ENCODE measurements around the gene ZNF518B.
A peak's percentile ranks its signal among the peaks of the same experiment; 100 is the strongest.

Gene ZNF518B

GRCh38 chr4:10466161-10466560, 8.9 kb upstream of the ZNF518B start:
- no peak overlapping the region for H2AFZ ChIP-seq (ENCODE audit: low read depth, low read length)
- H3K27me3 ChIP-seq (ENCODE audit: insufficient read depth, low read length), result peaks cover 12% of the 10 kb centered on the region
- no peaks in the 10 kb centered on the region for H3K36me3 ChIP-seq (ENCODE audit: insufficient read depth, low read length)
- H3K4me3 ChIP-seq (ENCODE audit: low read length), result no peak overlapping the region
- no peaks in the 10 kb centered on the region for H3K4me1 ChIP-seq (ENCODE audit: insufficient read depth, low read length)
- H3K9me3 ChIP-seq (ENCODE audit: low read length), result peaks cover 5% of the 10 kb centered on the region

- H3K27me3 ChIP-seq (ENCODE audit: insufficient read depth, low read length), result peaks cover 20% of the 10 kb centered on the region
Measured at GRCh38 chr4:10462876-10463275, 5.7 kb upstream of the ZNF518B start.

GRCh38 chr4:10461850-10462400, 4.7 kb upstream of the ZNF518B start:
- peaks cover 2% of the 10 kb centered on the region for H3K4me1 ChIP-seq (ENCODE audit: insufficient read depth, low read length)
- no peak overlapping the region for H3K4me3 ChIP-seq (ENCODE audit: low read length)
- H3K27me3 ChIP-seq (ENCODE audit: insufficient read depth, low read length), result peaks cover 25% of the 10 kb centered on the region
- H3K36me3 ChIP-seq (ENCODE audit: insufficient read depth, low read length), result no peaks in the 10 kb centered on the region
- peak overlapping the region; percentile 15 for H2AFZ ChIP-seq (ENCODE audit: low read depth, low read length)
- peaks cover 5% of the 10 kb centered on the region for H3K9me3 ChIP-seq (ENCODE audit: low read length)

More at GRCh38 chr4:10462876-10463275, 5.7 kb upstream of the ZNF518B start:
- no peaks in the 10 kb centered on the region for H3K36me3 ChIP-seq (ENCODE audit: insufficient read depth, low read length)
- peaks cover 5% of the 10 kb centered on the region for H3K9me3 ChIP-seq (ENCODE audit: low read length)
- H2AFZ ChIP-seq (ENCODE audit: low read depth, low read length), result no peak overlapping the region
- H3K4me3 ChIP-seq (ENCODE audit: low read length), result no peak overlapping the region
- peaks cover 2% of the 10 kb centered on the region for H3K4me1 ChIP-seq (ENCODE audit: insufficient read depth, low read length)

- Histone ChIP-seq H3K4me3 (ENCODE audit: low read length) (peak overlapping the region; percentile 31), H3K27me3 (ENCODE audit: insufficient read depth, low read length) (peaks cover 25% of the 10 kb centered on the region), H3K4me1 (ENCODE audit: insufficient read depth, low read length) (peaks cover 2% of the 10 kb centered on the region), H3K36me3 (ENCODE audit: insufficient read depth, low read length) (no peaks in the 10 kb centered on the region), H3K9me3 (ENCODE audit: low read length) (peaks cover 5% of the 10 kb centered on the region), H2AFZ (ENCODE audit: low read depth, low read length) (peak overlapping the region; percentile 15)
Measured at GRCh38 chr4:10461091-10461849, 4.0 kb upstream of the ZNF518B start.

GRCh38 chr4:10460313-10461047, 3.3 kb upstream of the ZNF518B start:
- peaks cover 25% of the 10 kb centered on the region for H3K27me3 ChIP-seq (ENCODE audit: insufficient read depth, low read length)
- H3K36me3 ChIP-seq (ENCODE audit: insufficient read depth, low read length), result no peaks in the 10 kb centered on the region
- peak overlapping the region; percentile 22 for H3K4me3 ChIP-seq (ENCODE audit: low read length)
- peaks cover 2% of the 10 kb centered on the region for H3K4me1 ChIP-seq (ENCODE audit: insufficient read depth, low read length)
- H3K9me3 ChIP-seq (ENCODE audit: low read length), result peaks cover 5% of the 10 kb centered on the region
- H2AFZ ChIP-seq (ENCODE audit: low read depth, low read length), result no peak overlapping the region

GRCh38 chr4:10459305-10459704, 2.1 kb upstream of the ZNF518B start:
- Histone ChIP-seq H2AFZ (ENCODE audit: low read depth, low read length) (no peak overlapping the region), H3K27me3 (ENCODE audit: insufficient read depth, low read length) (peaks cover 25% of the 10 kb centered on the region), H3K36me3 (ENCODE audit: insufficient read depth, low read length) (peaks cover 6% of the 10 kb centered on the region)

GRCh38 chr4:10458177-10458576, 951 bp upstream of the ZNF518B start:
- H3K27me3 ChIP-seq (ENCODE audit: insufficient read depth, low read length), result peaks cover 25% of the 10 kb centered on the region
- peaks cover 10% of the 10 kb centered on the region for H3K36me3 ChIP-seq (ENCODE audit: insufficient read depth, low read length)
- peaks cover 5% of the 10 kb centered on the region for H3K9me3 ChIP-seq (ENCODE audit: low read length)
- H2AFZ ChIP-seq (ENCODE audit: low read depth, low read length), result no peak overlapping the region
- H3K4me1 ChIP-seq (ENCODE audit: insufficient read depth, low read length), result peaks cover 2% of the 10 kb centered on the region
- H3K4me3 ChIP-seq (ENCODE audit: low read length), result no peak overlapping the region

More at GRCh38 chr4:10459305-10459704, 2.1 kb upstream of the ZNF518B start:
- no peak overlapping the region for H3K4me3 ChIP-seq (ENCODE audit: low read length)
- peaks cover 5% of the 10 kb centered on the region for H3K9me3 ChIP-seq (ENCODE audit: low read length)
- peaks cover 2% of the 10 kb centered on the region for H3K4me1 ChIP-seq (ENCODE audit: insufficient read depth, low read length)

- Histone ChIP-seq H2AFZ (ENCODE audit: low read depth, low read length) (peak overlapping the region; percentile 73), H3K27me3 (ENCODE audit: insufficient read depth, low read length) (peaks cover 16% of the 10 kb centered on the region), H3K4me3 (ENCODE audit: low read length) (peak overlapping the region; percentile 59), H3K4me1 (ENCODE audit: insufficient read depth, low read length) (peaks cover 2% of the 10 kb centered on the region), H3K9me3 (ENCODE audit: low read length) (no peaks in the 10 kb centered on the region), H3K36me3 (ENCODE audit: insufficient read depth, low read length) (peaks cover 25% of the 10 kb centered on the region)
Measured at GRCh38 chr4:10456595-10457254, 501 bp downstream of the ZNF518B start.

GRCh38 chr4:10456260-10456594, 999 bp downstream of the ZNF518B start:
- peaks cover 26% of the 10 kb centered on the region for H3K36me3 ChIP-seq (ENCODE audit: insufficient read depth, low read length)
- peak overlapping the region; percentile 59 for H3K4me3 ChIP-seq (ENCODE audit: low read length)
- H3K4me1 ChIP-seq (ENCODE audit: insufficient read depth, low read length), result peaks cover 2% of the 10 kb centered on the region
- no peaks in the 10 kb centered on the region for H3K9me3 ChIP-seq (ENCODE audit: low read length)
- H2AFZ ChIP-seq (ENCODE audit: low read depth, low read length), result peak overlapping the region; percentile 48
- H3K27me3 ChIP-seq (ENCODE audit: insufficient read depth, low read length), result peaks cover 13% of the 10 kb centered on the region

GRCh38 chr4:10455133-10455532, 2.1 kb downstream of the ZNF518B start:
- no peak overlapping the region for H3K4me3 ChIP-seq (ENCODE audit: low read length)
- no peaks in the 10 kb centered on the region for H3K4me1 ChIP-seq (ENCODE audit: insufficient read depth, low read length)
- peaks cover 13% of the 10 kb centered on the region for H3K27me3 ChIP-seq (ENCODE audit: insufficient read depth, low read length)
- H3K36me3 ChIP-seq (ENCODE audit: insufficient read depth, low read length), result peaks cover 32% of the 10 kb centered on the region
- no peak overlapping the region for H2AFZ ChIP-seq (ENCODE audit: low read depth, low read length)
- H3K9me3 ChIP-seq (ENCODE audit: low read length), result no peaks in the 10 kb centered on the region

GRCh38 chr4:10454726-10455125, 2.5 kb downstream of the ZNF518B start:
- Histone ChIP-seq H3K36me3 (ENCODE audit: insufficient read depth, low read length) (peaks cover 33% of the 10 kb centered on the region), H3K4me3 (ENCODE audit: low read length) (no peak overlapping the region)

GRCh38 chr4:10454121-10454520, 3.1 kb downstream of the ZNF518B start:
- peaks cover 13% of the 10 kb centered on the region for H3K27me3 ChIP-seq (ENCODE audit: insufficient read depth, low read length)
- no peaks in the 10 kb centered on the region for H3K9me3 ChIP-seq (ENCODE audit: low read length)
- H3K4me1 ChIP-seq (ENCODE audit: insufficient read depth, low read length), result no peaks in the 10 kb centered on the region
- H3K36me3 ChIP-seq (ENCODE audit: insufficient read depth, low read length), result peaks cover 33% of the 10 kb centered on the region
- H3K4me3 ChIP-seq (ENCODE audit: low read length), result no peak overlapping the region
- H2AFZ ChIP-seq (ENCODE audit: low read depth, low read length), result no peak overlapping the region

More at GRCh38 chr4:10454726-10455125, 2.5 kb downstream of the ZNF518B start:
- no peaks in the 10 kb centered on the region for H3K9me3 ChIP-seq (ENCODE audit: low read length)
- H3K4me1 ChIP-seq (ENCODE audit: insufficient read depth, low read length), result no peaks in the 10 kb centered on the region
- H3K27me3 ChIP-seq (ENCODE audit: insufficient read depth, low read length), result peaks cover 13% of the 10 kb centered on the region
- no peak overlapping the region for H2AFZ ChIP-seq (ENCODE audit: low read depth, low read length)

GRCh38 chr4:10448991-10449390, 8.2 kb downstream of the ZNF518B start:
- peaks cover 43% of the 10 kb centered on the region for H3K36me3 ChIP-seq (ENCODE audit: insufficient read depth, low read length)
- no peaks in the 10 kb centered on the region for H3K4me1 ChIP-seq (ENCODE audit: insufficient read depth, low read length)
- peaks cover 7% of the 10 kb centered on the region for H3K9me3 ChIP-seq (ENCODE audit: low read length)
- H2AFZ ChIP-seq (ENCODE audit: low read depth, low read length), result no peak overlapping the region
- no peaks in the 10 kb centered on the region for H3K27me3 ChIP-seq (ENCODE audit: insufficient read depth, low read length)
- no peak overlapping the region for H3K4me3 ChIP-seq (ENCODE audit: low read length)

Data from neuron (in vitro differentiated cells).